Measurements from ENCODE around the gene RFESD. TPM values are rescaled to one million over a fixed set of nuclear protein-coding genes. Genes with fewer than 3 reads are reported as not detected.
A peak's percentile ranks its signal among the peaks of the same experiment; 100 is the strongest.

Gene RFESD
- total and polyA plus RNA-seq, 7 donors: 1.2 to 4.9 (median 1.7) TPM; not detected in 1

DNA sequence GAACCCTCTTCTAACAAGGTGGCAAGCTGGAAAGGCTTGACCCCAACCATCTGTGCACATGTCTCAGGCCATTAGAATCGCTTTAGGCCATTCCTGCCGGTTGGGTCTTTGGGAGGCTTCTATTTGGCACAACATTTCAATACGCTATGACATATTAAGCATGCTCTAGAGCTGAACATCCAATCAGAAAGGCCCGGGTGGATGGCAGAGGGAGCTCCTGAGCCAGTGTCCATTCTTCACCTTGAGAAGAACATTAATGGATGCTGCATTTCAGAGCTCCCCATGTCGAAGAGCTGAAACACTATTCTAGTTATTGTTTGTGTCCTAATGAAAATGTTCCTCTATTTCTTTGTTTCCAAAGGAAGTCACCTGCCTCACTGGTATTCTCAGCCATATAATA lies 23.4 kb downstream of the RFESD start:
- TF ChIP-seq POLR2A (IDR thresholded peaks at IDR 0.05): no peak
- no peak for TF ChIP-seq EP300 (IDR thresholded peaks at IDR 0.05)
- no peak for TF ChIP-seq POLR2AphosphoS5 (IDR thresholded peaks at IDR 0.05)
- TF ChIP-seq, protein P1, sequence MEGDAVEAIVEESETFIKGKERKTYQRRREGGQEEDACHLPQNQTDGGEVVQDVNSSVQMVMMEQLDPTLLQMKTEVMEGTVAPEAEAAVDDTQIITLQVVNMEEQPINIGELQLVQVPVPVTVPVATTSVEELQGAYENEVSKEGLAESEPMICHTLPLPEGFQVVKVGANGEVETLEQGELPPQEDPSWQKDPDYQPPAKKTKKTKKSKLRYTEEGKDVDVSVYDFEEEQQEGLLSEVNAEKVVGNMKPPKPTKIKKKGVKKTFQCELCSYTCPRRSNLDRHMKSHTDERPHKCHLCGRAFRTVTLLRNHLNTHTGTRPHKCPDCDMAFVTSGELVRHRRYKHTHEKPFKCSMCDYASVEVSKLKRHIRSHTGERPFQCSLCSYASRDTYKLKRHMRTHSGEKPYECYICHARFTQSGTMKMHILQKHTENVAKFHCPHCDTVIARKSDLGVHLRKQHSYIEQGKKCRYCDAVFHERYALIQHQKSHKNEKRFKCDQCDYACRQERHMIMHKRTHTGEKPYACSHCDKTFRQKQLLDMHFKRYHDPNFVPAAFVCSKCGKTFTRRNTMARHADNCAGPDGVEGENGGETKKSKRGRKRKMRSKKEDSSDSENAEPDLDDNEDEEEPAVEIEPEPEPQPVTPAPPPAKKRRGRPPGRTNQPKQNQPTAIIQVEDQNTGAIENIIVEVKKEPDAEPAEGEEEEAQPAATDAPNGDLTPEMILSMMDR (IDR thresholded peaks at IDR 0.05): no peak
- no peaks in the 10 kb centered on the region for H3K27me3 ChIP-seq
- H3K27ac ChIP-seq: peak overlapping the region; percentile 69 to 89 (median 78)
- intact Hi-C loops (cut with DNase I): loop anchor here (2.0 to 5.0 kb wide), 5 partner anchors 61 to 292 kb away; partner anchors contain the start of genes ELL2, GLRX and RHOBTB3
- no peaks in the 10 kb centered on the region for H3K9me3 ChIP-seq
- no peaks in the 10 kb centered on the region for H3K36me3 ChIP-seq
- peaks cover 0 to 32% (median 24%) of the 10 kb centered on the region in 4 donors for H3K4me1 ChIP-seq
- H3K4me3 ChIP-seq: no peak overlapping the region
- 91% methylated on average over 5 of the region's 5 CpGs for WGBS, 2 donors
- no peak for DNase-seq

DNA sequence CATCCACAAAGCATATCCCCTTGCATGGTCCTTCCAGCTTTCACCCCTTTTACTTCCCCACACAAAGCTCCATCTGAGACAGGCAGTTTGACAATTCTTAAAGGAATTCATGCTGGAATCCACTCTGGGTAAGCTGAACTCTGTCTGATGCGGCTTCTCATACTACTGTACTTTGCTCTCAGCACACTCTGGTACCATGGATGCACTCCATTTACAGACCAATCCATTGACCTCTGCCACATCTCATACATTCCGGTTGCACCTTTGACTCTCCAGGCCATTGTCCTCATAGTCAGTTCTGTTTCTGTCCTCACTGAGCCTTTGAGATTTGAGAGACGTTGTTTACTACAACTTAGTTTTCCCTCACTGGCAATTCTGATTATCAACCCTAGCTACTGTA lies 24.0 kb downstream of the RFESD start:
- TF ChIP-seq, protein P1 (IDR thresholded peaks at IDR 0.05): no peak
- no peak for TF ChIP-seq POLR2AphosphoS5 (IDR thresholded peaks at IDR 0.05)
- TF ChIP-seq EP300 (IDR thresholded peaks at IDR 0.05): no peak
- TF ChIP-seq POLR2A (IDR thresholded peaks at IDR 0.05): no peak
- intact Hi-C loops (cut with DNase I): loop anchor here (5.0 kb wide), 1 partner anchor 102 kb away; no protein-coding TSS in a partner anchor
- WGBS, 2 donors: 93 to 96% methylated on average over 3 of the region's 3 CpGs
- Histone ChIP-seq H3K27ac (peak overlapping the region; percentile 69 to 89 (median 78)), H3K4me3 (no peak overlapping the region), H3K36me3 (no peaks in the 10 kb centered on the region), H3K9me3 (no peaks in the 10 kb centered on the region), H3K27me3 (no peaks in the 10 kb centered on the region), H3K4me1 (peaks cover 0 to 32% (median 23%) of the 10 kb centered on the region in 4 donors)
- DNase-seq: no peak

DNA sequence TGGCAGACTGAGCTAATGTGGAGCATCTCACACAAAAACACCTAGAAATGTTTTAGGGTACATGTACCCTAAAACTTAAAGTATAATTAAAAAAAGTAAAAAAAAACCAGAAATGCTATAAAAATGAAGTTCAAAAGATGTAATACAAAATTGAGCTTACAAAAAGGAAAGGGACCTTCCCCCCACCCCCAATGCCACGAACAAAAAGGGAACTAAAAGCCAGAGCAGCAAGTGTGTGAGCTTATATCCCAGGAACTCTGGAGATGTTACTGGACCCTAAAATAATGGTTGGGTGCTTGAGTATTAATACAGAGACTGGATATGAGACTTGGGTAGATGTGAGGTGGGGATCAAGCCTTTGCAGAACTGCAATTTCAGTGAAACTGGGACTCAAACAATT lies 25.2 kb downstream of the RFESD start:
- H3K27ac ChIP-seq: no peak overlapping the region
- no peaks in the 10 kb centered on the region for H3K27me3 ChIP-seq
- no peaks in the 10 kb centered on the region for H3K36me3 ChIP-seq
- DNase-seq: no peak
- peaks cover 0 to 29% (median 23%) of the 10 kb centered on the region in 4 donors for H3K4me1 ChIP-seq
- no peak overlapping the region for H3K4me3 ChIP-seq
- H3K9me3 ChIP-seq: no peaks in the 10 kb centered on the region
- TF ChIP-seq POLR2AphosphoS5 (IDR thresholded peaks at IDR 0.05) (no peak), POLR2A (IDR thresholded peaks at IDR 0.05) (no peak), EP300 (IDR thresholded peaks at IDR 0.05) (no peak)
- TF ChIP-seq, protein P1 (IDR thresholded peaks at IDR 0.05): no peak
- WGBS, 2 donors: 67 to 94% methylated on average over 1 of the region's 1 CpG
- intact Hi-C loops (cut with DNase I): loop anchor here (5.0 kb wide), 1 partner anchor 100 kb away; no protein-coding TSS in a partner anchor

DNA sequence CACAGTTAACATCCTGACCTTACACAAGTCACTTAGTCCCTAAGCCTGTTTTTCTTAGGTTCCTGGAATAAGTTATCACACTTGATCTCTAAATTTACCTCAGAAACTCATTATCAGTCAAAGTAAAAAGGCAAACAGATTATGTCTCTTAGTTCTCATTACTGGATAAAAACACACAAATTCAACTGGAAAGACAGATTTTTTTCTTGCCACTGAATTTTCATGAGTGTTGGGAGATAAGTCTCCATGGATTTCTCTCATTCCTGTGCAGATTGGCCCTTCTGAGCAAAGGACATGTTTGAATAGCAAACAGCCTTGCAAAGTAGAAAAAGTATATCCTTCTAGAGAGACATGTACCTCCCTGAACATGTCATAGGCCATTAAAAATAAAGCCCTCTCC lies 26.1 kb downstream of the RFESD start:
- no peaks in the 10 kb centered on the region for H3K9me3 ChIP-seq
- H3K36me3 ChIP-seq: no peaks in the 10 kb centered on the region
- peaks cover 0 to 29% (median 22%) of the 10 kb centered on the region in 4 donors for H3K4me1 ChIP-seq
- TF ChIP-seq POLR2AphosphoS5 (IDR thresholded peaks at IDR 0.05) (no peak), EP300 (IDR thresholded peaks at IDR 0.05) (no peak), POLR2A (IDR thresholded peaks at IDR 0.05) (no peak)
- TF ChIP-seq, protein P1 (IDR thresholded peaks at IDR 0.05): no peak
- no peak for DNase-seq
- no peak overlapping the region for H3K4me3 ChIP-seq
- intact Hi-C loops (cut with DNase I): loop anchor here (5.0 kb wide), 1 partner anchor 100 kb away; no protein-coding TSS in a partner anchor
- H3K27me3 ChIP-seq: no peaks in the 10 kb centered on the region
- no peak overlapping the region for H3K27ac ChIP-seq

DNA sequence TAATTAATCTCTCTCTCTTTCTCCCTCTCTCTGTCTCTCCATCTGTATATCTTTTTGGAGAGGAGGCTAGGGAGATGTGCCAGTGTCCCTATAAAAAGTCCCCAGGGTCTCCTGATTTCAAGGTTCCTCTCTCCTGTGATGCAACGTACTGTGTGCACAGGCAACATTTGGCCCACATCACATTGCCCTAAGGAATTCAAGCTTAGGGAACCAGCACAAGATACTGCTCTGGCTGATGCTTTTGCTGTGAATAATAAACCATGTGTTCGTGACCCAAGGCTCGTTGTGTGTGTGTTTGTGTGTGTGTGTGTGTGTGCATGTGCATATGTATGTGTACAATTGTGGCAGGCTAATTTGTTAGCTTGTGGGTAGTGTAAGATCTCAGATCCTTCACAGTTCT lies 26.5 kb downstream of the RFESD start:
- Histone ChIP-seq H3K9me3 (no peaks in the 10 kb centered on the region), H3K27ac (peak overlapping the region in 1 of 4 donors; percentile 3), H3K4me3 (no peak overlapping the region), H3K36me3 (no peaks in the 10 kb centered on the region), H3K4me1 (peaks cover 0 to 29% (median 22%) of the 10 kb centered on the region in 4 donors), H3K27me3 (no peaks in the 10 kb centered on the region)
- TF ChIP-seq, protein P1 (IDR thresholded peaks at IDR 0.05): no peak
- peak in 1 of 4 donors; percentile 20 for TF ChIP-seq POLR2AphosphoS5 (IDR thresholded peaks at IDR 0.05)
- TF ChIP-seq EP300 (IDR thresholded peaks at IDR 0.05): no peak
- no peak for TF ChIP-seq POLR2A (IDR thresholded peaks at IDR 0.05)
- peak; percentile 66 for DNase-seq
- intact Hi-C loops (cut with DNase I): loop anchor here (5.0 kb wide), 1 partner anchor 99 kb away; no protein-coding TSS in a partner anchor
- WGBS, 2 donors: 65 to 77% methylated on average over 3 of the region's 3 CpGs

Data from sigmoid colon (tissue), 7 donors.